SU-DHL-6 (cell line): ENCODE results near the gene OBI1.

Source experiments
- EZH2phosphoT487 ChIP-seq: fragments of 200-600 bp; sonication (generic), shearing (Covaris generic); conservative IDR thresholded peaks from 2 replicates; pipeline ENCODE4 v1.6.1; 2018; ENCODE audit warnings: mild to moderate bottlenecking, antibody characterized with exemption, low read length, moderate library complexity, mixed read lengths
- TF ChIP-seq, protein P1 (sequence below): fragments of 200-600 bp; sonication (generic); IDR thresholded peaks from one replicate; pipeline ENCODE4 v1.5.1; 2017; ENCODE audit warnings: antibody characterized with exemption, mild to moderate bottlenecking, low read length, moderate library complexity; ENCODE audit not compliant: insufficient read depth, poor library complexity, severe bottlenecking

- TF ChIP-seq, protein P1, sequence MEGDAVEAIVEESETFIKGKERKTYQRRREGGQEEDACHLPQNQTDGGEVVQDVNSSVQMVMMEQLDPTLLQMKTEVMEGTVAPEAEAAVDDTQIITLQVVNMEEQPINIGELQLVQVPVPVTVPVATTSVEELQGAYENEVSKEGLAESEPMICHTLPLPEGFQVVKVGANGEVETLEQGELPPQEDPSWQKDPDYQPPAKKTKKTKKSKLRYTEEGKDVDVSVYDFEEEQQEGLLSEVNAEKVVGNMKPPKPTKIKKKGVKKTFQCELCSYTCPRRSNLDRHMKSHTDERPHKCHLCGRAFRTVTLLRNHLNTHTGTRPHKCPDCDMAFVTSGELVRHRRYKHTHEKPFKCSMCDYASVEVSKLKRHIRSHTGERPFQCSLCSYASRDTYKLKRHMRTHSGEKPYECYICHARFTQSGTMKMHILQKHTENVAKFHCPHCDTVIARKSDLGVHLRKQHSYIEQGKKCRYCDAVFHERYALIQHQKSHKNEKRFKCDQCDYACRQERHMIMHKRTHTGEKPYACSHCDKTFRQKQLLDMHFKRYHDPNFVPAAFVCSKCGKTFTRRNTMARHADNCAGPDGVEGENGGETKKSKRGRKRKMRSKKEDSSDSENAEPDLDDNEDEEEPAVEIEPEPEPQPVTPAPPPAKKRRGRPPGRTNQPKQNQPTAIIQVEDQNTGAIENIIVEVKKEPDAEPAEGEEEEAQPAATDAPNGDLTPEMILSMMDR, result no peak
- TF ChIP-seq EZH2phosphoT487, result no peak
Observed at GRCh38 chr13:78679329-78679728, 20.4 kb upstream of the OBI1 start.
